Memory B cell (primary cell): Measurements from ENCODE around the gene ATM.
"Not testable (repeated sequence)": the region's sequence is repeated elsewhere in the genome, so short reads cannot be mapped to it uniquely, and the experiment has no call there.

Experiments
- ATAC-seq: fragments of 150-1000 bp; cut with Tn5 transposase; 2 replicates; pipeline ENCODE4 v1.10.0; 2021; ENCODE audit warnings: low read depth, mild to moderate bottlenecking, moderate library complexity
- DNase-seq, 2 donors: peaks; one replicate each; pipeline ENCODE4 v3.0.0; 2022; ENCODE audit warnings: low spot score in 2 of 2
- H3K27ac Mint-ChIP-seq: one replicate; pipeline ENCODE4 v1.8.0; 2022; ENCODE audit warnings: mild to moderate bottlenecking, moderate library complexity, mixed read lengths
- H3K27me3 Mint-ChIP-seq: one replicate; pipeline ENCODE4 v1.8.0; 2022; ENCODE audit warnings: mixed read lengths
- H3K36me3 Mint-ChIP-seq: one replicate; pipeline ENCODE4 v1.8.0; 2022; ENCODE audit warnings: mild to moderate bottlenecking, mixed read lengths
- H3K4me1 Mint-ChIP-seq: one replicate; pipeline ENCODE4 v1.8.0; 2022; ENCODE audit warnings: mixed read lengths
- H3K4me3 Mint-ChIP-seq: one replicate; pipeline ENCODE4 v1.8.0; 2022; ENCODE audit warnings: mild to moderate bottlenecking, moderate library complexity, mixed read lengths
- H3K9me3 Mint-ChIP-seq: one replicate; pipeline ENCODE4 v1.8.0; 2022; ENCODE audit warnings: mixed read lengths

Gene ATM

GRCh38 chr11:108228251-108228650, 5.4 kb downstream of the ATM start:
- no peaks in the 10 kb centered on the region for H3K9me3 Mint-ChIP-seq
- H3K4me1 Mint-ChIP-seq, result peaks cover 22% of the 10 kb centered on the region
- no peak overlapping the region for H3K27ac Mint-ChIP-seq
- no peaks in the 10 kb centered on the region for H3K27me3 Mint-ChIP-seq
- no peak for DNase-seq
- no peak for ATAC-seq
- no peak overlapping the region for H3K4me3 Mint-ChIP-seq
- peaks cover 22% of the 10 kb centered on the region for H3K36me3 Mint-ChIP-seq

- Mint-ChIP-seq H3K27ac (peak overlapping the region; percentile 31), H3K4me3 (no peak overlapping the region), H3K27me3 (no peaks in the 10 kb centered on the region), H3K4me1 (peaks cover 23% of the 10 kb centered on the region), H3K36me3 (peaks cover 29% of the 10 kb centered on the region), H3K9me3 (no peaks in the 10 kb centered on the region)
- ATAC-seq (no peak), DNase-seq (no peak)
These were observed 10.5 kb downstream of the ATM start for GRCh38 chr11:108233277-108233945.

GRCh38 chr11:108235192-108235591, 12.3 kb downstream of the ATM start:
- H3K9me3 Mint-ChIP-seq, result no peaks in the 10 kb centered on the region
- ATAC-seq (no peak), DNase-seq (no peak)
- no peak overlapping the region for H3K27ac Mint-ChIP-seq
- H3K27me3 Mint-ChIP-seq, result no peaks in the 10 kb centered on the region
- no peak overlapping the region for H3K4me3 Mint-ChIP-seq
- peaks cover 24% of the 10 kb centered on the region for H3K36me3 Mint-ChIP-seq
- H3K4me1 Mint-ChIP-seq, result peaks cover 24% of the 10 kb centered on the region

DNA sequence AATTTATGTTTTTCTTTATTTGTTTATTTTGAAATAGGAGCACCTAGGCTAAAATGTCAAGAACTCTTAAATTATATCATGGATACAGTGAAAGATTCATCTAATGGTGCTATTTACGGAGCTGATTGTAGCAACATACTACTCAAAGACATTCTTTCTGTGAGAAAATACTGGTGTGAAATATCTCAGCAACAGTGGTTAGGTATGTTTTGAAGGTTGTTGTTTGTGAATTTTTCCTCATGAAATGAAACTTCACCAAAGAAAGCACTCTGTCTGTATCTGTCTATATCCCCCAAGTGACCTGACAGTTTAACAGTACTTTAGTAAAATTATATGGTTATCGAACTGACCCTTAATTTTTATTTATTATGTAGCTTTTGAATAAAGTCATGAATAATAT, 12.8 kb downstream of the ATM start:
- Mint-ChIP-seq H3K4me1 (peaks cover 28% of the 10 kb centered on the region), H3K27ac (peak overlapping the region; percentile 94), H3K4me3 (peak overlapping the region; percentile 74), H3K9me3 (no peaks in the 10 kb centered on the region), H3K36me3 (peaks cover 22% of the 10 kb centered on the region), H3K27me3 (no peaks in the 10 kb centered on the region)
- ATAC-seq (no peak), DNase-seq (no peak)

DNA sequence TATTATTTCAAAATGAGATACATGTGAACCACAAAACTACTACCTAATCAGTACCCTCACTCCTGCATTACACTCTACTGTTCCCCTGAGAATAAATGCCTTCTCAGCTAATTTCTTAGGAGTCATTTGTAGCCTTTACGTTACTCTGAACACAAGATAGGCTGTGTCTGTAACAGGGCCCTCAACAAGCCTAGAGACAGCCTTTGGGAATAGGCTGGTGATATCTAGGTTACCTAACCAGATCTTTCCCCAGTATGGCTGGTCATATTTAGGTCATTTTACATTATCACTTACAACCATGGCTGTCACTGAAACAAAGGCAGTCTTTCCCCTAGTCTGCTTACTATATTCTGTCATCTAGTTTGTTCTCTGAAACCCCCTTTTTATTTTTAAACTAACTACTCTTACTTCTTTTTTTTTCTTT, 14.2 kb downstream of the ATM start:
- peak overlapping the region; percentile 66 for H3K4me3 Mint-ChIP-seq
- no peaks in the 10 kb centered on the region for H3K27me3 Mint-ChIP-seq
- H3K27ac Mint-ChIP-seq, result peak overlapping the region; percentile 94
- ATAC-seq (peak; percentile 39), DNase-seq (no peak)
- no peaks in the 10 kb centered on the region for H3K9me3 Mint-ChIP-seq
- H3K4me1 Mint-ChIP-seq, result peaks cover 31% of the 10 kb centered on the region
- peaks cover 19% of the 10 kb centered on the region for H3K36me3 Mint-ChIP-seq

DNA sequence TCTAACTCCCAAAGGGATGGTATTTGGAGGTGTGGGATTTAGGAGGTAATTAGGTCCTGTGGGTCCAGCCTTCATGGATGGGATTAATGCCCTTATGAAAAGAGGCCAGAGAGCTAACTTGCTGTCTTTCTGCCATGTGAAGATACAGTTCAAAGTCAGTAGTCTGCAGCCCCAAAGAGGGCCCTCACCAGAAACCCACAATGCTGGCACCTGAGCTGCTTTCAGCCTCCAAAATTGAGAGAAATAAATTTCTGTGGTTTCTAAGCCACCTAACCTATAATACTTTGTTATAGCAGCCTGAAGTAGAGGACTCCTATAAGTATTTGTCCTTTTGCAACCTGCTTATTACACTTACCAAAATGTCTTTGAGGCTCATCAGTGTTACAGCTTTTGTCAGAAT, 16.2 kb downstream of the ATM start:
- ATAC-seq (no peak), DNase-seq (no peak)
- Mint-ChIP-seq H3K27ac (no peak overlapping the region), H3K9me3 (no peaks in the 10 kb centered on the region), H3K27me3 (no peaks in the 10 kb centered on the region), H3K4me1 (peaks cover 29% of the 10 kb centered on the region), H3K4me3 (no peak overlapping the region), H3K36me3 (peaks cover 13% of the 10 kb centered on the region)

DNA sequence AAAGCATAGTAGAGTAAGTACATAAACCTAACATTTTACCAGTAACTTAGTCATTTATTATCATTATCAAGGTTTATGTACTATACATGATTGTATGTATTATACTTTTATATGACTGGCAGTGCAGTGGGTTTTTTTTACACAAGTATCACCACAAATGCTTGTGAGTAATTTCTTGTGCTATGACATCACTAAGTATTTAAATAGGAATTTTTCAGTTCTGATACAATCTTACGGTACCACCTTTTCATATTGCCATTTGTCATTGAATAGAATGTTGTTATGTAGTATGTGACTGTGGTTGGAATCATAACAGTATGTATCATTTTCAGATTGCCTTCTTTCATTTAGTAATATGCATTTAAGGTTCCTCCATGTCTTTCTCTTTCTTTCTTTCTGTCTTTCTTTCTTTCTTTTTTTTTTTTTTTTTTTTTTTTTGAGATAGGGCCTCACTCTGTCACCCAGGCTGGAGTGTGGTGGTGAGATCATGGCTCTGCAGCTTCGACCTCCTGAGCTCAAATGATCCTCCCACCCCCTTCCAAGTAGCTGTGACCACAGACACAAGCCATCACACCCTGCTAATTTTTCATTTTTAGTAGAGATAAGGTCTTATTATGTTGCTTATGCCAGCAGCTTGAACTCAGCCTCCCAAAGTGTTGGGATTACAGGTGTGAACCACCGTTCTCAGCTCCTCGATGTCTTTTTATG, 18.6 kb downstream of the ATM start:
- Mint-ChIP-seq H3K36me3 (peaks cover 15% of the 10 kb centered on the region), H3K27me3 (no peaks in the 10 kb centered on the region), H3K27ac (no peak overlapping the region), H3K4me3 (no peak overlapping the region), H3K4me1 (peaks cover 21% of the 10 kb centered on the region), H3K9me3 (no peaks in the 10 kb centered on the region)
- no peak for ATAC-seq
- no peak for DNase-seq

- Mint-ChIP-seq H3K27ac (no peak overlapping the region), H3K27me3 (no peaks in the 10 kb centered on the region), H3K9me3 (no peaks in the 10 kb centered on the region), H3K4me3 (no peak overlapping the region), H3K4me1 (peaks cover 16% of the 10 kb centered on the region), H3K36me3 (peaks cover 16% of the 10 kb centered on the region)
- no peak for DNase-seq
- no peak for ATAC-seq
These were observed 19.6 kb downstream of the ATM start for GRCh38 chr11:108242422-108242821.

GRCh38 chr11:108246308-108246707, 23.4 kb downstream of the ATM start:
- H3K4me3 Mint-ChIP-seq, result no peak overlapping the region
- H3K27ac Mint-ChIP-seq, result no peak overlapping the region
- H3K36me3 Mint-ChIP-seq, result peaks cover 27% of the 10 kb centered on the region
- ATAC-seq (no peak), DNase-seq (no peak)
- H3K27me3 Mint-ChIP-seq, result no peaks in the 10 kb centered on the region
- no peaks in the 10 kb centered on the region for H3K9me3 Mint-ChIP-seq
- no peaks in the 10 kb centered on the region for H3K4me1 Mint-ChIP-seq

- Mint-ChIP-seq H3K27ac (no peak overlapping the region), H3K9me3 (no peaks in the 10 kb centered on the region), H3K4me3 (no peak overlapping the region), H3K27me3 (no peaks in the 10 kb centered on the region), H3K4me1 (no peaks in the 10 kb centered on the region), H3K36me3 (peaks cover 31% of the 10 kb centered on the region)
- ATAC-seq (no peak), DNase-seq (no peak)
These were observed 24.0 kb downstream of the ATM start for GRCh38 chr11:108246885-108247284.

DNA sequence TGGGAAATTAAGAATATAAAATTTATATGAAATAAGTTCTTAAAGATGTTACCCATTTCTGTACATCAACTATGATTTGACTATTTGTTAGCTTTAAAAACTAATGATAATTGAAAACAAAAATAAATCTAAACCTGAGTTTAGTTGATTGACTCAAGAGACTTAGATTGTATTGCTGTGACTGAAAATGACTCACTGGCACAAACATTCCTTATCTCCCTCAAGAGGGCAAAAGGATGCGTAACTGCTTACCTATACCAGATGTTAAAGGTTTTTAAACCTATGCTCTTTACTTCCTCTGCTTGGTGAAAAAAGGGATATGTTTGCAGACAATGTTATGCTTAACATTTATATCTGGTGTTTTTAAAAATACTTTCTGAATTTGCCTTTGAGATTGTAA, 30.3 kb downstream of the ATM start:
- Mint-ChIP-seq H3K4me1 (no peaks in the 10 kb centered on the region), H3K27ac (no peak overlapping the region), H3K27me3 (no peaks in the 10 kb centered on the region), H3K4me3 (no peak overlapping the region), H3K36me3 (peaks cover 31% of the 10 kb centered on the region), H3K9me3 (no peaks in the 10 kb centered on the region)
- no peak for DNase-seq
- ATAC-seq, result no peak

GRCh38 chr11:108269583-108269982, 46.7 kb downstream of the ATM start:
- ATAC-seq (no peak), DNase-seq (no peak)
- no peaks in the 10 kb centered on the region for H3K4me1 Mint-ChIP-seq
- H3K36me3 Mint-ChIP-seq, result peaks cover 27% of the 10 kb centered on the region
- H3K4me3 Mint-ChIP-seq, result no peak overlapping the region
- H3K27me3 Mint-ChIP-seq, result no peaks in the 10 kb centered on the region
- H3K9me3 Mint-ChIP-seq, result no peaks in the 10 kb centered on the region
- H3K27ac Mint-ChIP-seq, result peak overlapping the region; percentile 3

GRCh38 chr11:108276985-108277616, 54.2 kb downstream of the ATM start:
- not testable (repeated sequence) for H3K27me3 Mint-ChIP-seq, ATAC-seq, DNase-seq, H3K9me3 Mint-ChIP-seq, H3K4me3 Mint-ChIP-seq, H3K4me1 Mint-ChIP-seq
- H3K36me3 Mint-ChIP-seq, result peaks cover 48% of the 10 kb centered on the region
- peak overlapping the region; percentile 59 for H3K27ac Mint-ChIP-seq

DNA sequence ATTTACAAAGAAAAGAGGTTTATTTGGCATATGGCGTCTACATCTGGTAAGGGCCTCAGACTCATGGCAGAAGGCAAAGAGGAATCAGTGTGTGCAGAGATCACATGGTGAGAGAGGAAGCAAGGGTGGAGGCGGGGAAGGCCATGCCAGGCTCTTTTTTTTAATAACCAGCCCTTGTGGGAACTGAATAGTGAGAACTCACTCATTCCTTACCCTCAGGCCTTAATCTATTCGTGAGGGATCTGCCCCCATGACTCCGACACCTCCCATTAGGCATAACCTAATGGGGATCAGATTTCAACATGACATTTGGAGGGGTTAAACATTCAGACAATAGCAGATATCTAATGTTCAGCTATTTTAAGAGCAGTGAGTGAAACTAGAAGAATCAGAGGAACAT, 55.7 kb downstream of the ATM start:
- DNase-seq (no peak), ATAC-seq (no peak)
- Mint-ChIP-seq H3K4me1 (peaks cover 9% of the 10 kb centered on the region), H3K27ac (no peak overlapping the region), H3K9me3 (no peaks in the 10 kb centered on the region), H3K27me3 (no peaks in the 10 kb centered on the region), H3K4me3 (no peak overlapping the region), H3K36me3 (peaks cover 46% of the 10 kb centered on the region)
